ENCODE data around the gene CMTM6. TPM values are rescaled to one million over a fixed set of nuclear protein-coding genes. Genes with fewer than 3 reads are reported as not detected.

Gene CMTM6
- total and polyA plus RNA-seq, 10 of the 15 experiments (the other 5 are each of a cell fraction or from before 2014, with no cell fraction given): 27.1 to 97.3 (median 61.4) TPM

GRCh38 chr3:32469151-32469874 lies 33.3 kb downstream of the CMTM6 start:
- no peak overlapping the region for H3K4me3 ChIP-seq
- CTCF ChIA-PET: interaction anchor here (0.5 to 5.7 kb wide), 35 partner anchors 11 to 293 kb away, joined by 3 to 201 read pairs (median 5); partner anchors contain the start of genes CMTM6 and CNOT10
- H3K4me1 ChIP-seq (ENCODE audit: control insufficient read depth, insufficient read depth, low read length): peaks cover 39% of the 10 kb centered on the region
- no peaks in the 10 kb centered on the region for H3K79me2 ChIP-seq (ENCODE audit: control insufficient read depth, insufficient read depth, low read length)
- in situ Hi-C loops (cut with MboI) (loop anchor here (5.0 kb wide), 1 partner anchor 92 kb away; no protein-coding TSS in a partner anchor), intact Hi-C loops (cut with micrococcal nuclease; ENCODE audit: unreplicated experiment) (loop anchor here (2.0 to 5.0 kb wide), 6 partner anchors 23 to 292 kb away; partner anchors contain the start of gene CMTM7)
- SMC1A ChIA-PET (ENCODE audit: uncharacterized antibody, unreplicated experiment): interaction anchor here (0.8 to 6.0 kb wide), 29 partner anchors 9 to 175 kb away, joined by 3 to 106 read pairs (median 6); partner anchors contain the start of genes CMTM6 and CMTM7
- no peaks in the 10 kb centered on the region; the same call in 2 of the 3 replicates for H3K9me3 ChIP-seq (replicated peaks; ENCODE audit: control insufficient read depth, insufficient read depth, low read length)
- H2AFZ ChIP-seq (ENCODE audit: control insufficient read depth, low read depth, low read length): no peak overlapping the region
- no peaks in the 10 kb centered on the region for H3K36me3 ChIP-seq (ENCODE audit: control insufficient read depth in 2 of 2, insufficient read depth in 2 of 2, low read length in 1 of 2)
- no peaks in the 10 kb centered on the region for H4K20me1 ChIP-seq (ENCODE audit: control insufficient read depth, insufficient read depth)
- DNase-seq (ENCODE audit: low read depth, low spot score): no peak
- peak; percentile 93 for FAIRE-seq
- H3K4me2 ChIP-seq (ENCODE audit: control insufficient read depth, insufficient read depth): peak overlapping the region; percentile 66; the same call in 1 of the 2 replicates
- H3K27me3 ChIP-seq (replicated peaks in 1 of 2; ENCODE audit: control insufficient read depth in 2 of 2, insufficient read depth in 2 of 2, low read length in 1 of 2): no peaks in the 10 kb centered on the region
- ATAC-seq: peak; percentile 74
- POLR2A ChIA-PET: interaction anchor here (0.8 to 1.6 kb wide), 5 partner anchors 13 to 44 kb away, joined by 3 to 5 read pairs (median 4); no protein-coding TSS in a partner anchor
- 1% methylated on average over 7 of the region's 7 CpGs for WGBS (ENCODE audit: insufficient coverage, insufficient replicate concordance, low lambda C conversion rate, missing lambda C conversion rate)
- no peak overlapping the region for H3K9ac ChIP-seq (ENCODE audit: control insufficient read depth, insufficient read depth, low read length)
- RAD21 ChIA-PET (ENCODE audit: unreplicated experiment): interaction anchor here (0.5 to 5.5 kb wide), 24 partner anchors 9 to 178 kb away, joined by 3 to 121 read pairs (median 7); partner anchors contain the start of genes CMTM6 and CMTM7
- no TSS peak for BruUV-seq (replicated peaks)
- H3K27ac ChIP-seq (ENCODE audit: control insufficient read depth, insufficient read depth): no peak overlapping the region
- TF ChIP-seq NBN (IDR thresholded peaks at IDR 0.05) (no peak), SREBF1 (IDR thresholded peaks at IDR 0.05; ENCODE audit: low read length) (no peak), PML (IDR thresholded peaks at IDR 0.05; ENCODE audit: low read length) (no peak; the same call in 1 of the 2 replicates), RUNX3 (IDR thresholded peaks at IDR 0.05; ENCODE audit: low read length) (peak; percentile 0; the same call in 1 of the 2 replicates), STAT3 (IDR thresholded peaks at IDR 0.05; ENCODE audit: low read depth, low read length) (no peak), IRF3 (IDR thresholded peaks at IDR 0.05) (no peak), RAD21 (IDR thresholded peaks at IDR 0.05; ENCODE audit: insufficient read depth, low read depth, low read length) (0 out of 2 replicates have a peak, but pooled peaks have one; percentile 0), GABPA (IDR thresholded peaks at IDR 0.05; ENCODE audit: low read depth) (no peak), NRF1 (conservative IDR thresholded peaks at IDR 0.05; ENCODE audit: low read depth, low read length) (no peak), SP1 (IDR thresholded peaks at IDR 0.05; ENCODE audit: low read depth, low read length) (peak; percentile 43), MXI1 (IDR thresholded peaks at IDR 0.05; ENCODE audit: low read depth, low read length) (no peak), USF1 (IDR thresholded peaks at IDR 0.05; ENCODE audit: borderline replicate concordance, extremely low read length, insufficient read depth, low read depth, low read length) (no peak), ZNF207 (IDR thresholded peaks at IDR 0.05; ENCODE audit: borderline replicate concordance) (0 out of 2 replicates have a peak, but pooled peaks have one; percentile 52), ZBTB4 (CRISPR knock-in tag; IDR thresholded peaks at IDR 0.05) (no peak), PAX5 (IDR thresholded peaks at IDR 0.05; ENCODE audit: borderline replicate concordance, low read depth, low read length) (no peak), CBFB (IDR thresholded peaks at IDR 0.05; ENCODE audit: low read depth) (peak; percentile 38; the same call in 1 of the 2 replicates), SMC3 (IDR thresholded peaks at IDR 0.05; ENCODE audit: borderline replicate concordance, low read length) (no peak), CBX5 (IDR thresholded peaks at IDR 0.05; ENCODE audit: low read depth) (no peak), SMAD1 (IDR thresholded peaks at IDR 0.05; ENCODE audit: low read depth, partially characterized antibody) (no peak), TCF7 (IDR thresholded peaks at IDR 0.05; ENCODE audit: borderline replicate concordance) (no peak; the same call in 1 of the 2 replicates)

All from GM12878 (cell line).